GM18858 (cell line): Measurements from ENCODE around the gene C11orf52.
"Not testable (repeated sequence)": the region's sequence is repeated elsewhere in the genome, so short reads cannot be mapped to it uniquely, and the experiment has no call there.

Experiments used
- ATAC-seq: cut with Tn5 transposase; IDR thresholded peaks from one replicate; pipeline ENCODE4 v1.9.1; 2021; ENCODE audit not compliant: unreplicated experiment

Gene C11orf52

GRCh38 chr11:111918390-111919256 lies at the start of gene C11orf52:
C11orf52 (plus strand) TSS chr11:111918913; CDS start chr11:111918973, 60 bp downstream.
- ATAC-seq, result no peak

GRCh38 chr11:111870113-111870512 lies 48.6 kb upstream of the C11orf52 start:
- ATAC-seq, result no peak

- ATAC-seq, result peak; percentile 17
Measured at GRCh38 chr11:111870522-111870885, 48.2 kb upstream of the C11orf52 start.

GRCh38 chr11:111870886-111871692 lies 47.6 kb upstream of the C11orf52 start, which contains the start of gene ALG9:
ALG9 (minus strand) TSS chr11:111871581; CDS start chr11:111871482, 99 bp downstream.
- ATAC-seq, result peak; percentile 73

- no peak for ATAC-seq
Measured at GRCh38 chr11:111871693-111872161, 47.0 kb upstream of the C11orf52 start.

- ATAC-seq, result no peak
Measured at GRCh38 chr11:111878385-111878848, 40.3 kb upstream of the C11orf52 start.

GRCh38 chr11:111878849-111879636 lies 39.7 kb upstream of the C11orf52 start, which contains the start of the genes CFAP68 and FDXACB1:
CFAP68 (plus strand) TSS chr11:111879541; CDS start chr11:111879561, 20 bp downstream.
FDXACB1 (minus strand) TSS chr11:111879165; CDS start chr11:111879132, 33 bp downstream.
- peak; percentile 59 for ATAC-seq

GRCh38 chr11:111879637-111879960 lies 39.1 kb upstream of the C11orf52 start:
- ATAC-seq, result no peak

- ATAC-seq, result no peak
Measured at GRCh38 chr11:111882202-111882601, 36.5 kb upstream of the C11orf52 start.

- not testable (repeated sequence) for ATAC-seq
Measured at GRCh38 chr11:111885053-111885452, 33.7 kb upstream of the C11orf52 start.

GRCh38 chr11:111886032-111886431 lies 32.7 kb upstream of the C11orf52 start:
- no peak for ATAC-seq

- ATAC-seq, result no peak
Measured at GRCh38 chr11:111886844-111887243, 31.9 kb upstream of the C11orf52 start.

- ATAC-seq, result no peak
Measured at GRCh38 chr11:111905411-111905810, 13.3 kb upstream of the C11orf52 start.

GRCh38 chr11:111906680-111907079 lies 12.0 kb upstream of the C11orf52 start:
- ATAC-seq, result no peak

- no peak for ATAC-seq
Measured at GRCh38 chr11:111908639-111909305, 9.9 kb upstream of the C11orf52 start.

- no peak for ATAC-seq
Measured at GRCh38 chr11:111909378-111909777, 9.3 kb upstream of the C11orf52 start.

GRCh38 chr11:111910676-111911562 lies 7.8 kb upstream of the C11orf52 start:
- ATAC-seq, result no peak

GRCh38 chr11:111911563-111912401 lies 6.9 kb upstream of the C11orf52 start, which contains the start of gene CRYAB:
CRYAB (minus strand) TSS chr11:111911770; CDS start chr11:111911724, 46 bp downstream.
- ATAC-seq, result no peak
